Brain pericyte (primary cell): Measurements from ENCODE around the gene KMT2D.
A peak's percentile ranks its signal among the peaks of the same experiment; 100 is the strongest.

ENCODE experiments used
- DNase-seq: peaks from one replicate; pipeline ENCODE4 v3.0.0-alpha.2; 2012; ENCODE audit warnings: low read depth, low spot score

KMT2D gene

GRCh38 chr12:49018261-49019119 lies 42.1 kb downstream of the KMT2D start, which contains the start of gene PRKAG1:
Gene PRKAG1 (minus strand): TSS chr12:49018776. CDS start chr12:49018740, 36 bp downstream.
- DNase-seq = peak; percentile 92

DNA sequence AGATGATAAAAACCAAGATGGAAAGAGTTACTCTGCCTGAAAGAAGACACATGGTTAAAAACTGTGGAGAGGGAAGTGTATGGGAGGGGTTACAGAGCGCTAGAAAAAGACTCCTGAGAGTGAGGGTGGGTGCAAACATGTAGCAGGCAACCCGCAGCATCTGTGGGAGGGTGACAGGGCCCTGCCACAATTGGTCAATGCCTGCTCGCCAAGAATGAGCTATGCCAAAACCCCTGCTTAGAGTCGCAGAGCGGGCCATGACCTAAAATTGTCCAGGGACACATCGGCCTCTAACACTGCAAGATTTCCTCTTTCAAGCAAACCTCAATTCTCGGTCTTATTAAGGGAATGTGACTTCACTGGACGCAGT lies 42.7 kb downstream of the KMT2D start:
- no peak for DNase-seq

- no peak for DNase-seq
Observed at GRCh38 chr12:49015196-49015595, 45.4 kb downstream of the KMT2D start.

DNA sequence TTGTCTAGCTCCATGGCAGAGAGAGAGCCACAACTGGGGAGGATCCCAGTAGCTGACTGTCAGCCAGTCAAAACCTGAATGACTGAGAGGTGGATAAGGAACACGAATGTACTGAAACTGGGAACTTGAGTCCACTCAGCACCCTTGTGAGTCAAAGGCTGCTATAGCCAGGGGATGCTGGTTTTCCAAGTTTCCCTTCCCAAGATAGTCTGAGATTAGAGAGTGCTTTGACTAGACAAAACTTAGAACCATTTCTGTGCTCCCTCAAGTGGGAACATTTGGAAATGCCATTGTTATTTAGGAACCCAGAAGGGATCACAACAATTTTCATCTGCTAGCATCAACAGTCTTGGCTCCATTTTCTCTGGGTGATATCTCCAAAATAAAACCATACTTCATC lies 46.0 kb downstream of the KMT2D start:
- no peak for DNase-seq

- no peak for DNase-seq
Observed at GRCh38 chr12:49013428-49013827, 47.2 kb downstream of the KMT2D start.

DNA sequence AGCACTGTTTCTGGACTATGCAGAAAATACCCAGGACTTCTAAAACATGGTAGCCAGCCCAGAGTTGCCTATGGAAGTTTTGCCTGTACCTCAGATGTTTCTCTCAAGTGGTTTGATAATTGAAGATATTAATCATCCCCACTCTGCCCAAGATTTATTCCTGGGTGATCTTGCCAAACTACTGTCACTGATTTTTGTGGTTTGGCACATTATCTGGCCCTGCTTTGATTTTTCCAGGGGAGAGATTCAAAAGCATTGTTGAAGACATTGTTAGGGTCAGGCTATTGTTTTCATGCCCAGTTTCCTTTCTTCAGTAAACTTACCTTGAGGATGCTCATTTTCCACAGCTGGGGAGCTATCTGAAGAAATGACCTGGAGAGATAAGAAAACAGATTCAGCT lies 47.9 kb downstream of the KMT2D start:
- DNase-seq = no peak
